OCI-LY7 (cell line): Measurements from ENCODE around the gene ACVR1B.

Experiments
- CTCF ChIP-seq: fragments of 200-600 bp; sonication (generic); conservative IDR thresholded peaks from 2 replicates; pipeline ENCODE4 v1.5.1; 2014; ENCODE audit warnings: mild to moderate bottlenecking, antibody characterized with exemption, low read length, moderate library complexity, mixed read lengths
- EZH2phosphoT487 ChIP-seq: fragments of 200-600 bp; sonication (generic); IDR thresholded peaks from 2 replicates; pipeline ENCODE4 v1.6.1; 2018; ENCODE audit warnings: low read depth, borderline replicate concordance, mild to moderate bottlenecking, mixed run types, antibody characterized with exemption, low read length, moderate library complexity, mixed read lengths

- no peak for TF ChIP-seq CTCF
- TF ChIP-seq EZH2phosphoT487, result no peak
Measured at GRCh38 chr12:51910168-51910567, 41.3 kb upstream of the ACVR1B start.
